DOHH2 (cell line): Measurements from ENCODE around the gene PGR.

Experiments
- H3F3A ChIP-seq: fragments of 200-600 bp; sonication (generic), shearing (Covaris generic); 2 replicates; pipeline ENCODE4 v1.6.0; 2016; ENCODE audit warnings: antibody characterized with exemption, mild to moderate bottlenecking; ENCODE audit not compliant: control insufficient read depth, insufficient read depth
- H3K27ac ChIP-seq: fragments of 200-600 bp; sonication (generic); 2 replicates; pipeline ENCODE4 v1.5.1; 2014; ENCODE audit warnings: low read depth, mild to moderate bottlenecking, low read length, moderate library complexity
- H3K27me3 ChIP-seq: fragments of 200-600 bp; sonication (generic); 2 replicates; pipeline ENCODE4 v1.6.1; 2014; ENCODE audit warnings: mild to moderate bottlenecking, low read length, mixed read lengths; ENCODE audit not compliant: control insufficient read depth
- H3K36me3 ChIP-seq: fragments of 200-600 bp; sonication (generic); 2 replicates; pipeline ENCODE4 v1.6.1; 2014; ENCODE audit warnings: mild to moderate bottlenecking, low read length, moderate library complexity, mixed read lengths; ENCODE audit not compliant: control insufficient read depth
- H3K4me1 ChIP-seq: fragments of 200-600 bp; sonication (generic); 2 replicates; pipeline ENCODE4 v1.6.1; 2014; ENCODE audit warnings: mild to moderate bottlenecking, low read length, mixed read lengths; ENCODE audit not compliant: control insufficient read depth
- H3K4me2 ChIP-seq: fragments of 200-600 bp; sonication (generic); 2 replicates; pipeline ENCODE4 v1.6.0; 2014; ENCODE audit warnings: mild to moderate bottlenecking, low read length, moderate library complexity
- H3K4me3 ChIP-seq: fragments of 200-600 bp; sonication (generic); 2 replicates; pipeline ENCODE4 v1.5.1; 2014; ENCODE audit warnings: mild to moderate bottlenecking, low read length, mixed read lengths
- H3K79me2 ChIP-seq: fragments of 200-600 bp; sonication (generic); 2 replicates; pipeline ENCODE4 v1.6.1; 2014; ENCODE audit warnings: mild to moderate bottlenecking, low read length, mixed read lengths; ENCODE audit not compliant: control insufficient read depth
- H3K9me2 ChIP-seq: fragments of 200-600 bp; sonication (generic); replicated peaks from 2 replicates; pipeline ENCODE4 v1.6.1; 2014; ENCODE audit warnings: mild to moderate bottlenecking, low read length, mixed read lengths; ENCODE audit not compliant: control insufficient read depth
- H3K9me3 ChIP-seq: fragments of 200-600 bp; sonication (generic); 2 replicates; pipeline ENCODE4 v1.6.1; 2014; ENCODE audit warnings: antibody characterized with exemption, low read length, mixed read lengths; ENCODE audit not compliant: control insufficient read depth, insufficient read depth
- H4K20me1 ChIP-seq: fragments of 200-600 bp; sonication (generic); 2 replicates; pipeline ENCODE4 v1.6.0; 2014; ENCODE audit warnings: low read depth, mild to moderate bottlenecking, antibody characterized with exemption, low read length, moderate library complexity; ENCODE audit not compliant: control insufficient read depth, insufficient read depth
- EZH2phosphoT487 ChIP-seq: fragments of 200-600 bp; sonication (generic); IDR thresholded peaks from 2 replicates; pipeline ENCODE4 v1.6.1; 2017; ENCODE audit warnings: borderline replicate concordance, mild to moderate bottlenecking, antibody characterized with exemption, low read length, moderate library complexity, mixed read lengths
- TF ChIP-seq, protein P1 (sequence below): fragments of 200-600 bp; sonication (generic); IDR thresholded peaks from one replicate; pipeline ENCODE4 v1.5.1; 2014; ENCODE audit warnings: antibody characterized with exemption, mild to moderate bottlenecking, low read depth, low read length; ENCODE audit not compliant: poor library complexity, severe bottlenecking

Gene PGR

DNA sequence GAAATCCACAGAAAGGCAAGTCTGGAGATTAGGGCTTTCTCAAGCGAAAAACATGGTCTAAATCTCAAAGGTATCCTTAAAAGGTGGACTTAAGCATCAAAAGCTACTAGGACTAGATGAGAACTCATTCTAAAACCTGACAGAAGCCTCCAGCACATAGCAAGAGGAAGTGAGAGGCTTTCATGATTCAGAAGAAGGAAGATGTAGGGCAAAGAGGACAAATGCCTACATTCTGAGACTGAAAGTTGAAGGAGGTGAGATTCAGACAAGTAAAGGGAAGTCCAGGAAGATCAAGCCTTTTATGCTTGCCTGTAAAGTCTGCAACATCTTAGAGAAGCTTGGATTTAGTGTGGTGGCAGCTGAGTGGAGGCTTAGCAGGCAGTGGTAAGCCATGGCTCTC lies 98.9 kb downstream of the PGR start:
- Histone ChIP-seq H3K36me3 (no peaks in the 10 kb centered on the region), H3K27me3 (no peaks in the 10 kb centered on the region), H3K4me3 (no peak overlapping the region), H3K79me2 (no peaks in the 10 kb centered on the region), H3K9me2 (no peaks in the 10 kb centered on the region), H3K9me3 (no peaks in the 10 kb centered on the region), H4K20me1 (no peaks in the 10 kb centered on the region), H3K27ac (no peak overlapping the region), H3K4me2 (no peak overlapping the region), H3F3A (no peaks in the 10 kb centered on the region), H3K4me1 (no peaks in the 10 kb centered on the region)
- no peak for TF ChIP-seq EZH2phosphoT487
- TF ChIP-seq, protein P1, sequence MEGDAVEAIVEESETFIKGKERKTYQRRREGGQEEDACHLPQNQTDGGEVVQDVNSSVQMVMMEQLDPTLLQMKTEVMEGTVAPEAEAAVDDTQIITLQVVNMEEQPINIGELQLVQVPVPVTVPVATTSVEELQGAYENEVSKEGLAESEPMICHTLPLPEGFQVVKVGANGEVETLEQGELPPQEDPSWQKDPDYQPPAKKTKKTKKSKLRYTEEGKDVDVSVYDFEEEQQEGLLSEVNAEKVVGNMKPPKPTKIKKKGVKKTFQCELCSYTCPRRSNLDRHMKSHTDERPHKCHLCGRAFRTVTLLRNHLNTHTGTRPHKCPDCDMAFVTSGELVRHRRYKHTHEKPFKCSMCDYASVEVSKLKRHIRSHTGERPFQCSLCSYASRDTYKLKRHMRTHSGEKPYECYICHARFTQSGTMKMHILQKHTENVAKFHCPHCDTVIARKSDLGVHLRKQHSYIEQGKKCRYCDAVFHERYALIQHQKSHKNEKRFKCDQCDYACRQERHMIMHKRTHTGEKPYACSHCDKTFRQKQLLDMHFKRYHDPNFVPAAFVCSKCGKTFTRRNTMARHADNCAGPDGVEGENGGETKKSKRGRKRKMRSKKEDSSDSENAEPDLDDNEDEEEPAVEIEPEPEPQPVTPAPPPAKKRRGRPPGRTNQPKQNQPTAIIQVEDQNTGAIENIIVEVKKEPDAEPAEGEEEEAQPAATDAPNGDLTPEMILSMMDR = no peak

DNA sequence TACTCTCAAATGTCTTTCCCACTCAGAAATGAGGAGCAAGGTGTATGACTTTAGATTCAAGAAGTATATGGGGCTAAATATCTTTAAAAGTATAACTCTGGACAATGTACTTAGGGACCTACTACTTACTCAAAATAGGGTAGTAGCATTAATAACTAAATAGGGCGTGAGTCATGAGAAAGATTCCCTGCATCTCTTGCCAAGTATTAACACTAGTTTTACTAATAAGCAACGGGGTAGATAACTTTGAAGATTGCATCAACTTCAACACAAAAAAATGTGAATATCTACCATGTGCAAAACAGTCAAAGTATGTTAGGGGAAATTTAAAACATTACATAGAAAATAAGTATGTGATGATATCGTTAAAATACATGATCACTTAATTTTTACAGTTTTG lies 99.6 kb downstream of the PGR start:
- H3K9me3 ChIP-seq = no peaks in the 10 kb centered on the region
- H3K4me3 ChIP-seq = no peak overlapping the region
- no peaks in the 10 kb centered on the region for H3K79me2 ChIP-seq
- no peak overlapping the region for H3K27ac ChIP-seq
- no peaks in the 10 kb centered on the region for H3K36me3 ChIP-seq
- H3K27me3 ChIP-seq = no peaks in the 10 kb centered on the region
- H3F3A ChIP-seq = no peaks in the 10 kb centered on the region
- no peaks in the 10 kb centered on the region for H4K20me1 ChIP-seq
- H3K4me1 ChIP-seq = no peaks in the 10 kb centered on the region
- H3K4me2 ChIP-seq = no peak overlapping the region
- TF ChIP-seq EZH2phosphoT487 = no peak
- TF ChIP-seq, protein P1 = no peak
- no peaks in the 10 kb centered on the region for H3K9me2 ChIP-seq

DNA sequence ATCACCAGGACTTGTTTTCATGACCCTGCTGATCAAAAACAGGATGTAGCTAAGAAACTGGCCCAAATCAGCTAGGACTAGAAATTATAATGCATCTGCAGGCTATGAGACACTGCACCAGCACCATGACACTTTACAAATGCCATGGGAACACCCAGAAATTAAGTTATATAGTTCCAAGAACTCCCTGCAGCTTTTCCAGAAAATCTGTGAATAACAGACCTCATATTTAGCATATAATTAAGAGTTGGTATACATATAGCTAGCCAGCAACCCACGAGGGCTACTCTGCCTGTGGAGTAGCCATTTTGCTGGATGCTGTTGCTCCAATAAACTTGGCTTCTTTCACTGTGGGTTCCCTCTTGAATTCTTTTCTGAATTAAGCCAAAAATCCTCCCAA lies 101.0 kb downstream of the PGR start:
- Histone ChIP-seq H3K79me2 (no peaks in the 10 kb centered on the region), H4K20me1 (no peaks in the 10 kb centered on the region), H3K36me3 (no peaks in the 10 kb centered on the region), H3K4me3 (no peak overlapping the region), H3F3A (no peaks in the 10 kb centered on the region), H3K4me2 (no peak overlapping the region), H3K27me3 (no peaks in the 10 kb centered on the region), H3K9me3 (no peaks in the 10 kb centered on the region), H3K27ac (no peak overlapping the region), H3K4me1 (no peaks in the 10 kb centered on the region), H3K9me2 (no peaks in the 10 kb centered on the region)
- TF ChIP-seq EZH2phosphoT487 = no peak
- TF ChIP-seq, protein P1 = no peak

DNA sequence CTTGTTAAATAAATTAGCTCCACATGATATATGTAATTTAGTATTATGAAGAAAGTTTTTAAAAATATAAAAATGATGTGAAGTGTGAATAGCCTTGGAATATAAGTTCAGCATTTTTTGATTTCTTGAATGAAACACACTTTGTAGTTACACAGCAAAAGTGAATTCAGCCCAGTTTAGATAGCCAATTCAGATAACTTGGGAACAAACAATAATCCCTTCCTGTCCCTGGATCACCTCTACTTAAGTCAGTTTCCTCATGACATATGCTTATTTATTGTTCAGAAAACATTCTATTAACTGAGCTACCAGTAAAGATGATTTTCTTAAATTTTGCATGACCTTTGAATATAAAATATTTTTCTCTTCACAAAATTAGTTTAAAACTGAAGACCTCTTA lies 107.4 kb downstream of the PGR start:
- TF ChIP-seq, protein P1 = no peak
- TF ChIP-seq EZH2phosphoT487 = no peak
- H3K9me3 ChIP-seq = no peaks in the 10 kb centered on the region
- H3K4me2 ChIP-seq = no peak overlapping the region
- no peak overlapping the region for H3K4me3 ChIP-seq
- no peaks in the 10 kb centered on the region for H4K20me1 ChIP-seq
- no peaks in the 10 kb centered on the region for H3K9me2 ChIP-seq
- no peak overlapping the region for H3K27ac ChIP-seq
- no peaks in the 10 kb centered on the region for H3K4me1 ChIP-seq
- no peaks in the 10 kb centered on the region for H3K27me3 ChIP-seq
- H3K36me3 ChIP-seq = no peaks in the 10 kb centered on the region
- no peaks in the 10 kb centered on the region for H3K79me2 ChIP-seq
- H3F3A ChIP-seq = no peaks in the 10 kb centered on the region
